Measurements from ENCODE around the gene RPEL1. TPM values are rescaled to one million over a fixed set of nuclear protein-coding genes. Genes with fewer than 3 reads are reported as not detected.

Gene RPEL1
- total and polyA plus RNA-seq, 4 donors: not detected

GRCh38 chr10:103232772-103233488 lies 12.8 kb upstream of the RPEL1 start:
- Histone ChIP-seq H3K4me3 (ENCODE audit: low read depth in 1 of 3, low read length in 3 of 3) (no peak overlapping the region), H3K27me3 (ENCODE audit: control insufficient read depth in 4 of 4, insufficient read depth in 4 of 4, low read length in 3 of 4) (no peaks in the 10 kb centered on the region), H3K36me3 (ENCODE audit: control insufficient read depth in 4 of 4, insufficient read depth in 3 of 4, low read depth in 1 of 4, low read length in 3 of 4) (no peaks in the 10 kb centered on the region), H3K4me1 (ENCODE audit: control insufficient read depth in 4 of 4, insufficient read depth in 4 of 4, low read length in 3 of 4) (no peaks in the 10 kb centered on the region), H3K27ac (ENCODE audit: low read depth in 1 of 2, low read length in 2 of 2) (no peak overlapping the region), H3K9ac (ENCODE audit: low read depth in 1 of 2, low read length in 2 of 2) (no peak overlapping the region), H3K9me3 (ENCODE audit: control insufficient read depth in 4 of 4, low read length in 3 of 4) (no peaks in the 10 kb centered on the region)
- WGBS: 85% methylated on average over 7 of the region's 7 CpGs
- DNase-seq (ENCODE audit: low spot score): no peak
- TF ChIP-seq, protein P1, sequence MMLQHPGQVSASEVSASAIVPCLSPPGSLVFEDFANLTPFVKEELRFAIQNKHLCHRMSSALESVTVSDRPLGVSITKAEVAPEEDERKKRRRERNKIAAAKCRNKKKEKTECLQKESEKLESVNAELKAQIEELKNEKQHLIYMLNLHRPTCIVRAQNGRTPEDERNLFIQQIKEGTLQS (IDR thresholded peaks at IDR 0.05): no peak
- no peak for TF ChIP-seq RAD21 (IDR thresholded peaks at IDR 0.05)
- no peak for TF ChIP-seq FOXA1 (IDR thresholded peaks at IDR 0.05)
- TF ChIP-seq HNF4A (conservative IDR thresholded peaks at IDR 0.05): no peak
- TF ChIP-seq JUND (IDR thresholded peaks at IDR 0.05): no peak
- no peak for TF ChIP-seq EGR1 (IDR thresholded peaks at IDR 0.05; ENCODE audit: low read depth in 2 of 2)
- no peak for TF ChIP-seq NR2F2 (IDR thresholded peaks at IDR 0.05)
- TF ChIP-seq, protein P2, sequence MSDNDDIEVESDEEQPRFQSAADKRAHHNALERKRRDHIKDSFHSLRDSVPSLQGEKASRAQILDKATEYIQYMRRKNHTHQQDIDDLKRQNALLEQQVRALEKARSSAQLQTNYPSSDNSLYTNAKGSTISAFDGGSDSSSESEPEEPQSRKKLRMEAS (IDR thresholded peaks at IDR 0.05): no peak
- TF ChIP-seq TAF1 (conservative IDR thresholded peaks at IDR 0.05): no peak
- TF ChIP-seq GABPA (IDR thresholded peaks at IDR 0.05 in 1 of 2, conservative IDR thresholded peaks at IDR 0.05 in 1 of 2): no peak
- no peak for TF ChIP-seq ZBTB33 (IDR thresholded peaks at IDR 0.05)
- TF ChIP-seq YY1 (IDR thresholded peaks at IDR 0.05): no peak
- TF ChIP-seq CTCF (IDR thresholded peaks at IDR 0.05; ENCODE audit: low read depth, low read length, missing input control): no peak
- TF ChIP-seq, protein P3, sequence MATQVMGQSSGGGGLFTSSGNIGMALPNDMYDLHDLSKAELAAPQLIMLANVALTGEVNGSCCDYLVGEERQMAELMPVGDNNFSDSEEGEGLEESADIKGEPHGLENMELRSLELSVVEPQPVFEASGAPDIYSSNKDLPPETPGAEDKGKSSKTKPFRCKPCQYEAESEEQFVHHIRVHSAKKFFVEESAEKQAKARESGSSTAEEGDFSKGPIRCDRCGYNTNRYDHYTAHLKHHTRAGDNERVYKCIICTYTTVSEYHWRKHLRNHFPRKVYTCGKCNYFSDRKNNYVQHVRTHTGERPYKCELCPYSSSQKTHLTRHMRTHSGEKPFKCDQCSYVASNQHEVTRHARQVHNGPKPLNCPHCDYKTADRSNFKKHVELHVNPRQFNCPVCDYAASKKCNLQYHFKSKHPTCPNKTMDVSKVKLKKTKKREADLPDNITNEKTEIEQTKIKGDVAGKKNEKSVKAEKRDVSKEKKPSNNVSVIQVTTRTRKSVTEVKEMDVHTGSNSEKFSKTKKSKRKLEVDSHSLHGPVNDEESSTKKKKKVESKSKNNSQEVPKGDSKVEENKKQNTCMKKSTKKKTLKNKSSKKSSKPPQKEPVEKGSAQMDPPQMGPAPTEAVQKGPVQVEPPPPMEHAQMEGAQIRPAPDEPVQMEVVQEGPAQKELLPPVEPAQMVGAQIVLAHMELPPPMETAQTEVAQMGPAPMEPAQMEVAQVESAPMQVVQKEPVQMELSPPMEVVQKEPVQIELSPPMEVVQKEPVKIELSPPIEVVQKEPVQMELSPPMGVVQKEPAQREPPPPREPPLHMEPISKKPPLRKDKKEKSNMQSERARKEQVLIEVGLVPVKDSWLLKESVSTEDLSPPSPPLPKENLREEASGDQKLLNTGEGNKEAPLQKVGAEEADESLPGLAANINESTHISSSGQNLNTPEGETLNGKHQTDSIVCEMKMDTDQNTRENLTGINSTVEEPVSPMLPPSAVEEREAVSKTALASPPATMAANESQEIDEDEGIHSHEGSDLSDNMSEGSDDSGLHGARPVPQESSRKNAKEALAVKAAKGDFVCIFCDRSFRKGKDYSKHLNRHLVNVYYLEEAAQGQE (IDR thresholded peaks at IDR 0.05): no peak
- no peak for TF ChIP-seq RXRA (IDR thresholded peaks at IDR 0.05)
- TF ChIP-seq SP1 (IDR thresholded peaks at IDR 0.05): no peak
- no peak for TF ChIP-seq FOXA2 (IDR thresholded peaks at IDR 0.05)
- TF ChIP-seq HNF4G (IDR thresholded peaks at IDR 0.05): no peak
